NCI-H774 (cell line): ENCODE results near the gene ZNF407.

Source experiments
- DNase-seq: peaks from one replicate; lab custom pipeline; 2025; lab: John Stamatoyannopoulos, UW

ZNF407 gene

GRCh38 chr18:74791501-74792194 is 194.0 kb downstream of the ZNF407 start:
- no peak for DNase-seq

DNA sequence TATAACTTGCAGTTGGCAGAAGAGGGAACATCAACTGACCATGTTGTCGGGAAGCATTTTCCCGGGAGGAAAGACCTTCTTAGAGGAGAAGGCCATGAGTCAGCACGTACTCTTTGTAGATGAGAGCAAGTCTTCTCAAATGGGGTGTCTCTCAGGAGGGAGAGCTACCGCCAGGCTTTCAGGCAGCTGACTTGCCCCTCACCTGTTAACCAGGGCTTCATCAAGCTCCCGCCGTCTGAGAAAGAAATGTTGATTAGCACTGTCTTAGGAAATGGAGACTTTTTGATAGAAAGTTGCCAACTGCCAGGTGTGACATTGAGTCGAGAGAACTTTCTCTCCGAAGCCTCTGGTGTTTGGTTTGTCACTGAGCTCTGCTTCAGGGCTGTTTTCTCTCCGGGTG is 196.1 kb downstream of the ZNF407 start:
- DNase-seq = no peak

- DNase-seq = no peak
These were observed 198.1 kb downstream of the ZNF407 start for GRCh38 chr18:74795751-74796150.

- no peak for DNase-seq
These were observed 198.5 kb downstream of the ZNF407 start for GRCh38 chr18:74796211-74796610.

DNA sequence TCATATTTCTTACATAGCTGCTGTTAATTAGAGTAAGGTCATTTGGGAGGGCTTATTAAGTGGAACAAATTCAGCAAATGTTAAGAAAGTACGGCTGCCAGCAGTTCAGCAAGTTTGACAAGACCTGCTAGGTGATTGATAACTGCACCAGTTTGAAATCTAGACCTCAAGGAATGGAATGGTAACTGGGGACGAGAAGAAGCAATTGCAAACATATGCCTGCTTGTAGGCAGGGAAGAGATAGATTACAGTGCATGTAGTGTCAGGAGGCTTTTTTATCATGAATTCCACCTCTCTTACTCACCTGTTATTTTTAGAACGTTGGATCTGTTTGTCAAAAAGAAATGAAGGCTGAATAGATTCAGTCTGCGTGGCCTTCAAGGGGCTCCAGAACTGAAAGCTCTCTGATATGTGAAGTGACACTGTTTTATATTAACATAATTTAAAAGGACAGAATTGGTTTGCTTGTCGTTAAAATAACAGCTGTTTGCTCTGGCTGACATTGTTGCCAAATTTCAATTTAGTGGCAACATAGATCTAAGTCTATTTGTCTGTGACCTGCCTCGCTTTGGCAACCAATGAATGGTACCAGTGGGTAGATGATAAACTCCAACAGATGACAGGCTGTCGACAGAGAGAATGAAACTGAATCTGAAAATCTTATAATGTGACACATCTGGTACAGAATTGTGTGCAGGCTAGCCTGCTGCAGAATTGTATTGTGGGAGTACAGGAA is 199.3 kb downstream of the ZNF407 start:
- peak; percentile 12 for DNase-seq

DNA sequence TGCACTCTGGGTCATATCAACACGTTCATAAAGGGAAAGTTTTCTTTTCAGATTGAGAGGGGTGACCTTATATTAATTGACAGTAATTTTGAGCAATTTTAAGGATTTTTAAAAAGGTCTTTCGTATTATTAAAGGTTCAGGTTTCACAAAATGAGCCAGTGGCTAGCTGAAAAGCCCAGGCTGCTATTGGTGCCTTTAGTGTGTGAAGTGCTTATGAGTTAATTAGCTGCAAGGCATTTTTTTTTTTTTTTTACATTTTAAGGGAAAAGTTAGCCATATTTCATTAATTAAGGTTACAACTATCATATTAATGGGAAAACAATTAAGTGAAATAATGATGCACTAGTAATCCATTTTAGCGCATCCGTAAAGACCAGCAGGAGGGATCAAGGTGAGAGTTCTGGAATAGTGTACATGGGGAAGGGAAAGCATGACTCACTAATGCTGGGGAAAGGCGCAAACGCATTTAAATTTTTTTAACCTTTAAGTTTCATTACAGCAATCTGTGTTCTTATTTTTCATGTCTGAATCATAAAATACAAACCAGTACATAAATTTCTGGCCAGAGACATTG is 200.0 kb downstream of the ZNF407 start:
- no peak for DNase-seq

DNA sequence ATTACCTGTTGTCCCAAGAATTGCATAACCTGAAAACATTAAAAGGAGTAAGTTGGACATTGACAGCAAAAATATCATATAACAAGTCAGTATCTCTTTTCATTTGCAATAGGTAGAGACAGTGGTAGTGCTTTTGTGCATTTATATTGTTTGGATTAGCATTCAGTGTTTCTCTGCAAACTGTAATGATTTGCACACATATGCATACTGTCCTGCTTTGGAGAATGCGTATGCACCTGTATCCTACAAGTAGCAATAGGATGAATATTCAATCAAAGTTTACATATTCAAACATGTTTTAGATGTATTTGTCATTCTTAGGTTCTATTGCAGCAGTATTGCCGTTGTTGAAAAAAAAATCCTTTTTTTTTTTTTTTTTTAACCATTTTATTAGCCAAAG is 201.9 kb downstream of the ZNF407 start:
- DNase-seq = no peak

- no peak for DNase-seq
These were observed 202.4 kb downstream of the ZNF407 start for GRCh38 chr18:74800098-74800497.

GRCh38 chr18:74803117-74803516 is 205.4 kb downstream of the ZNF407 start:
- no peak for DNase-seq

- no peak for DNase-seq
These were observed 206.1 kb downstream of the ZNF407 start for GRCh38 chr18:74803769-74804168.

GRCh38 chr18:74804677-74805076 is 207.0 kb downstream of the ZNF407 start:
- DNase-seq = peak; percentile 74

DNA sequence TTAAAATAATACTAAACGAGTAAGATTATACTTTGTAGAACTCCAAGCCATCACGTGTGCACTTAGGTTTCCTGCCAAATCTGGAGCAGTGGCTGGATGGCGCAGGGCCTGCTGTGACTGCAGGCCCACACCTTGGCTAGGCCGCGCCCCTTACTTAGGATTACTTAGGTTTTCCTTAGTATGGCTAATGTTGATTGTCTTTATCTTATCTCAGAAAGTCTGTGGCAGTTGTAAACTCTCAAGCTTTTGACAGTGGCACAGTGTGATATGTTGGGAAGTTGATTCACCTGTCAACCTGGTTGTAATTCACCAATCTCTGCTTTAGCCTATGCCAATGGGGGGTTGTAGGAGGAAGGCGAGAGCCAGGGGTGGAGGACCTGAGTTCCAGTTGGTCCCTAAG is 208.4 kb downstream of the ZNF407 start:
- DNase-seq = no peak

GRCh38 chr18:74806700-74807416 is 209.2 kb downstream of the ZNF407 start:
- peak; percentile 47 for DNase-seq

DNA sequence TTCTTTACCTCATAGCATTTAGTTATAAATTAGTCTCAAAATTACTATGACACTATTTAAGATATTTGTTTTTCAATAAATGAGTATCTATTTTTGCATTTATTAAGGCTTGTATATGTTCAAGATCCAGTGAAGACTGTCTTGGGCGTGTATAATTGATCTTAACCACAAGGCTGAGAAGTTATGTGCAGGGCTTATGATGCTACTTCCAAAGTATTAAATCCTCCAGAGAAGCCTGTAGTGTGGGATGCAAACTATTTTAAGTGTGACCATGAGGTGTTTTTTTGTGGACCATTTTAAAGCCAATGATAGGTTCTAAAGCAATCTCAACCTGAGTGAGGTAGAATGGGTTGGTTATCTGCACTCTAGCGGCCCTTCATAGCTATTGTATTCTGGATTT is 219.9 kb downstream of the ZNF407 start:
- no peak for DNase-seq

DNA sequence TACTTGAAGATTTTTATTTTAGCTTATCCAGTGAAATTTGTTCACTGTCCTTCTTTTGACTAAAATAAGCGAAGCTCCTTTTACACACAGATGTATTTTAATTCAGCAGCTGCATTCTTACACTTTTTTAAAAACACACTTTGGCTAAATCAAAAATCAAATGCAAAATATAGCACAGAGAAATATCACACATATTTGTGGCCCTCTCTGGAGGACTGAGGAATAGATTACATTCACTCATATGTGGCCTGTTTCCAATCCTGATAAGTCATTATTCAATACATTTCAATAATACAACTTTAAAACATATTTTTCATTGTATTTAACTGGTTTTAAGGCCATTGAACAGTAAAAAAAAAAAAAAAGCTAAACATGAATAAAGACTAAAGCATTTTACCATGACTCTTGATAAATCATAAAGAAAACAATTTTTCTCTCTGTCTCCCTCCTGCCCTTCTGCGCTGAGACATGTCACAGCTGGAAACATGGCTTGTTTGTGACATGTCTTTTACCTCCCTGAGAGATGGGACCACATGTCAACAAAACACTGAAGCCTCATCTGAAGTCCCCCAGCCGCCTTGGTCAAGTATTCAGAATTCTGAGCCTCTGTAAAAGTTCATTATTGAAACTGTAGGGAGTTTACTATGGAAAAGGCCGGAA is 221.0 kb downstream of the ZNF407 start:
- no peak for DNase-seq

- DNase-seq = no peak
These were observed 221.9 kb downstream of the ZNF407 start for GRCh38 chr18:74819433-74820059.

- DNase-seq = no peak
These were observed 222.6 kb downstream of the ZNF407 start for GRCh38 chr18:74820160-74820780.

DNA sequence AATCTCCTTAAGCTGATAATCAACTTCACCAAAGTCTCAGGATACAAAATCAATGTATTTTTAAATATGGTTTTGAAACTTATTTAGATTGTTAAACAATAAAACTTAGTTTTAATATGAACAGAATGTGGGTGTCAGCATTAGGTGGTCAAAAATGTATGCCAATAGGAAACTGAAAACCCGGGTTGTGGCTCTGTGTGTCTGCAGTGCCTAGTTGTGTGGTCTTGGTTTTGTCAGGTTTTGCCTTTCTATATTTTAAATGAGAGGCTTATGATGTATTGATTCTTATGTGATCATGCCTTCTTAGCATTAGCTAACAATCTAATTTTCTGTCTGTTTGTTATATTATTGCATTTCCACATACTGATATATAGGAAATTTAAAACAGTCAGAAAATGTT is 227.8 kb downstream of the ZNF407 start:
- no peak for DNase-seq

GRCh38 chr18:74826572-74826971 is 228.9 kb downstream of the ZNF407 start:
- DNase-seq = no peak

- DNase-seq = no peak
These were observed 230.5 kb downstream of the ZNF407 start for GRCh38 chr18:74828200-74828599.

- DNase-seq = no peak
These were observed 234.0 kb downstream of the ZNF407 start for GRCh38 chr18:74831571-74832250.
